NOMO-1 treated with dmso at 0.1 percent for 144 hours (cell line): ENCODE measurements around the gene IL24.

Experiments
- DNase-seq: peaks from one replicate; lab custom pipeline; 2025; ENCODE audit not compliant: unreplicated experiment; lab: John Stamatoyannopoulos, UW

Gene IL24

GRCh38 chr1:206878456-206878855, 18.8 kb upstream of the IL24 start:
- no peak for DNase-seq

GRCh38 chr1:206880314-206880713, 16.9 kb upstream of the IL24 start:
- no peak for DNase-seq

GRCh38 chr1:206882555-206882954, 14.7 kb upstream of the IL24 start:
- DNase-seq, result no peak

- DNase-seq, result no peak
Measured at GRCh38 chr1:206883160-206883559, 14.1 kb upstream of the IL24 start.

- DNase-seq, result no peak
Measured at GRCh38 chr1:206883876-206884275, 13.4 kb upstream of the IL24 start.

- no peak for DNase-seq
Measured at GRCh38 chr1:206885341-206886060, 11.7 kb upstream of the IL24 start.

- DNase-seq, result no peak
Measured at GRCh38 chr1:206886831-206887230, 10.4 kb upstream of the IL24 start.

- DNase-seq, result no peak
Measured at GRCh38 chr1:206887701-206888100, 9.5 kb upstream of the IL24 start.

- no peak for DNase-seq
Measured at GRCh38 chr1:206890125-206891060, 6.8 kb upstream of the IL24 start.

- DNase-seq, result no peak
Measured at GRCh38 chr1:206891412-206891811, 5.8 kb upstream of the IL24 start.

GRCh38 chr1:206892351-206892984, 4.8 kb upstream of the IL24 start:
- no peak for DNase-seq

GRCh38 chr1:206893380-206893779, 3.9 kb upstream of the IL24 start:
- DNase-seq, result no peak

GRCh38 chr1:206895325-206895724, 1.9 kb upstream of the IL24 start:
- no peak for DNase-seq

- DNase-seq, result no peak
Measured at GRCh38 chr1:206895837-206896242, 1.4 kb upstream of the IL24 start.

GRCh38 chr1:206896261-206896660, 982 bp upstream of the IL24 start:
- no peak for DNase-seq

- DNase-seq, result no peak
Measured at GRCh38 chr1:206898089-206898914, 1.1 kb downstream of the IL24 start.

GRCh38 chr1:206898915-206899431, 1.7 kb downstream of the IL24 start:
- DNase-seq, result no peak

- no peak for DNase-seq
Measured at GRCh38 chr1:206899717-206900116, 2.5 kb downstream of the IL24 start.

- no peak for DNase-seq
Measured at GRCh38 chr1:206900149-206900548, 2.9 kb downstream of the IL24 start.

- no peak for DNase-seq
Measured at GRCh38 chr1:206901944-206902343, 4.7 kb downstream of the IL24 start.

GRCh38 chr1:206902702-206903101, 5.5 kb downstream of the IL24 start:
- DNase-seq, result no peak
